Right lobe of liver (tissue), 6 donors: ENCODE measurements around the gene ARAP3. TPM values are rescaled to one million over a fixed set of nuclear protein-coding genes. Genes with fewer than 3 reads are reported as not detected.
A peak's percentile ranks its signal among the peaks of the same experiment; 100 is the strongest.

ENCODE experiments used
- ATAC-seq, 4 donors: fragments of 200-7000 bp; cut with Tn5 transposase; one replicate each; pipeline ENCODE4 v1.9.1; 2020; ENCODE audit warnings: mild to moderate bottlenecking in 4 of 4, moderate library complexity in 4 of 4
- DNase-seq, 3 donors: peaks; one replicate each; pipeline ENCODE4 v3.0.0-alpha.2; 2020
- H3K27ac ChIP-seq, 3 donors: fragments of 200-600 bp; one replicate each; pipeline ENCODE4 v1.8.0; 2022
- H3K27me3 ChIP-seq, 2 donors: fragments of 200-600 bp; one replicate each; pipeline ENCODE4 v1.8.0; 2022
- H3K36me3 ChIP-seq, 4 donors: fragments of 200-600 bp; sonication (generic) in 1 of 4; one replicate each; pipeline versions ENCODE4 v1.5.1 to v1.8.0; 2017 to 2022; ENCODE audit warnings: control low read depth in 1 of 4
- H3K4me1 ChIP-seq, 4 donors: fragments of 200-600 bp; sonication (generic) in 1 of 4; one replicate each; pipeline versions ENCODE4 v1.5.1 to v1.8.0; 2017 to 2022; ENCODE audit warnings: control low read depth in 1 of 4
- H3K4me3 ChIP-seq, 3 donors: fragments of 200-600 bp; one replicate each; pipeline ENCODE4 v1.8.0; 2022
- H3K9me3 ChIP-seq, 4 donors: fragments of 200-600 bp; sonication (generic) in 1 of 4; one replicate each; pipeline versions ENCODE4 v1.5.1 to v1.8.0; 2017 to 2022; ENCODE audit warnings: control low read depth in 1 of 4
- POLR2A ChIP-seq: fragments of 450-650 bp; IDR thresholded peaks from one replicate; pipeline ENCODE4 v1.6.1; 2017; ENCODE audit warnings: antibody characterized with exemption, mild to moderate bottlenecking
- WGBS: methylation state at CpG from one replicate; pipeline ENCODE4 v1.1.6; 2018; ENCODE audit warnings: low coverage, low lambda C conversion rate; ENCODE audit not compliant: insufficient coverage; ENCODE audit errors: missing lambda C conversion rate; 5-methylcytosine and 5-hydroxymethylcytosine counted together
- intact Hi-C, 2 donors: fragments of 100-400 bp; cut with DNase I; formaldehyde crosslinking; loops; one replicate each; pipeline versions ENCODE4 v1.11.2 to v1.14.1; 2022
- total RNA-seq, 6 experiments: library from RNA; depleted of rRNA in 2 of 6; stranded (reverse); fragments of >200 nt in 2 of 6; fragmentation: NEBNext Ultra II Directional in 3 of 6; extraction: Animal tissue kit (Norgen Biotek cat#: 25700) in 3 of 6; gene quantifications; one replicate each; pipeline versions ENCODE4 v1.1.0 to v1.2.4, GENCODE V29; 2016 to 2023
- TF ChIP-seq, protein P1 (sequence below), 4 donors: fragments of 200-600 bp in 3 of 4; fragments of 450-650 bp in 1 of 4; IDR thresholded peaks; one replicate each; pipeline versions ENCODE4 v1.5.1 to v1.8.0; 2016 to 2022; ENCODE audit warnings: antibody characterized with exemption in 4 of 4, mild to moderate bottlenecking in 2 of 4
- donor health status: DM: no; HTN: yes; CAD: no.
- donor health status: DM: no; HTN: no; CAD: no.
- donor health status: DM: no; HTN: no; CAD: no.
- donor health status: DM: no; HTN: yes; CAD: no.
- donor health status: DM: no; HTN: yes; CAD: no.

ARAP3 gene
- total RNA-seq, 6 experiments from 2014 or later, result 1.4 to 6.0 (median 3.7) TPM

DNA sequence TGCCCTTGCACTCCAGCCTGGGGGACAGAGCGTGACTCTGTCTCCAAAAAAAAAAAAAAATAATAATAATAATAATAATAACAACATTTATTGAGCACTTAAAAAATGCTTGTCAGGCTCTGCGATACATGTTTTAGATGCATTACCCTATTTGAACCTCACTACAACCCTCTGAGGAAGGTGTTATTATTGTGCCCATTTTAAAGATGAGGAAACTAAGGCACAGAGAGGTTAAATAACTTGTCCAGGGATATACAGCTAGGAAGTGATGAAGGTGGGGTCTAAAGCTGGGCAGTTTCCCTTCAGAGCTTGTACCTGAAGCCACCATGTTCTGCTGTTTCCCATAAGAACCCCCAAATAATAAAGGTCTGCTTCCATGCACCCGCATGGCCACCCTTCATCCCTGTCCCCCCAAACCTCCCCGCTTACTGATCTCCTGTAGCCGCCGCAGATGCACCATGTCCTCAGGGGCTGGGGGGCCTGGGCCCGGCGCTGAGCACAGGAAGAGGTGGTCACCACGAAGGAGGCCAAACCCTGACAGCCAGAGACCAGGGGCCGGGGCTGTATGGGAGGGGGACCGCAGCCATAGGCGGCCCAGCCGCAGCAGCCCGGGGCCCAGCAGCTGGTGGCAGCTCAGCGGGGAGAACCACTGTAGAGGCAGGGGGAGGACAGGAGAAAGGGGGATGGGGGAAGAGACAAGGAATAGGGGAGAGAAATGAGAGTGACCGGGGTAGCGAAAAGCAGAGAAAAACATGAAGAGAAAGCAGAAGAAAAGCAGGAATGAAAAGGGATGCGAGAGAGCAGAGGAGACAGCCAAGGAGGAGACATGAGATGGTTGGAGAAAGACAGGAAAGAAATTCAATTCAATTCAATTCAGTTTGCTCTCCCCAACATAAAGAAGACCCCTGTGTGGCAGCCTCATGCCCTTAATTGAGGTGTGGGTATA, 15.8 kb downstream of the ARAP3 start:
- TF ChIP-seq, protein P1, sequence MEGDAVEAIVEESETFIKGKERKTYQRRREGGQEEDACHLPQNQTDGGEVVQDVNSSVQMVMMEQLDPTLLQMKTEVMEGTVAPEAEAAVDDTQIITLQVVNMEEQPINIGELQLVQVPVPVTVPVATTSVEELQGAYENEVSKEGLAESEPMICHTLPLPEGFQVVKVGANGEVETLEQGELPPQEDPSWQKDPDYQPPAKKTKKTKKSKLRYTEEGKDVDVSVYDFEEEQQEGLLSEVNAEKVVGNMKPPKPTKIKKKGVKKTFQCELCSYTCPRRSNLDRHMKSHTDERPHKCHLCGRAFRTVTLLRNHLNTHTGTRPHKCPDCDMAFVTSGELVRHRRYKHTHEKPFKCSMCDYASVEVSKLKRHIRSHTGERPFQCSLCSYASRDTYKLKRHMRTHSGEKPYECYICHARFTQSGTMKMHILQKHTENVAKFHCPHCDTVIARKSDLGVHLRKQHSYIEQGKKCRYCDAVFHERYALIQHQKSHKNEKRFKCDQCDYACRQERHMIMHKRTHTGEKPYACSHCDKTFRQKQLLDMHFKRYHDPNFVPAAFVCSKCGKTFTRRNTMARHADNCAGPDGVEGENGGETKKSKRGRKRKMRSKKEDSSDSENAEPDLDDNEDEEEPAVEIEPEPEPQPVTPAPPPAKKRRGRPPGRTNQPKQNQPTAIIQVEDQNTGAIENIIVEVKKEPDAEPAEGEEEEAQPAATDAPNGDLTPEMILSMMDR (IDR thresholded peaks at IDR 0.05), result no peak
- TF ChIP-seq POLR2A, result no peak
- Histone ChIP-seq H3K27me3 (no peaks in the 10 kb centered on the region), H3K4me3 (no peak overlapping the region), H3K27ac (no peak overlapping the region), H3K4me1 (peaks cover 0 to 19% (median 4%) of the 10 kb centered on the region in 4 donors), H3K9me3 (no peaks in the 10 kb centered on the region), H3K36me3 (no peaks in the 10 kb centered on the region)
- no peak for ATAC-seq
- WGBS, result 88% methylated on average over 11 of the region's 18 CpGs
- intact Hi-C loops, result no loop called here
- DNase-seq, result no peak

DNA sequence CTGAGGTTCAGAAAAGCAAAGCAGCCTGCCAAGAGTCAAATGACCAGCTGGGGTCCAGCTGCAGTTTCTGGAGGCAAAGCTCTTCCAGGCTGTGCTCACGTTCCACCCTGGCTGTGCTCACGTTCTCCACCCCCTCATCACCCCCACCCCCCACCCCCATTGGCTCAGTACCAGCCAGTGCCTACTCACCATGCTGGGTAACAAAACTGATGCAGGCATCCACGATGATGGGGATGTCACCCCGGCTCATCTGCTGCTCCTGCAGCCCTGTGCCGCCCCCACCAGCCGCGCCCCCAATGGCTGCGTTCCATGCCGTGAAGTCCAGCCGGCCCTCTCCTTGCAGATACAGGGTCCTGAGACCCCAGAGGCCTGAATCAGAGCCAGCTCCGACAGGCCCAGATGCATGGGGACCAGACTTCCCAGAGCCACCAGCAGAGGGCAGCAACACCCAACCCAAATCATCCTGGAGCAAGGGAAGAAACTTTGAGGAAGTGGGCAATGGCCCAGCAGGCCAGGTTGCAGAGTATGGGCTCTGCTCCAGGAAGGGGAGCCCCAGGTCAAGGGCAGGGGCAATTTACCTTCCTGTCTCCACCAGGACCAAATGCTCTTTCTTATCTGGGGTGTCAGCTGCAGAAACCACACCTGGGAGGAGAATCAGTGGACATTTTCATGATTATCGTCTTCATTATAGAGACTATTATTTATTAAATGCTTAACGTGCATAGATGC, 17.1 kb downstream of the ARAP3 start:
- DNase-seq (peak; percentile 81 to 83 (median 82)), ATAC-seq (peak; percentile 85 to 92 (median 89))
- Histone ChIP-seq H3K4me3 (no peak overlapping the region), H3K27me3 (no peaks in the 10 kb centered on the region), H3K4me1 (peaks cover 0 to 19% (median 4%) of the 10 kb centered on the region in 4 donors), H3K27ac (no peak overlapping the region), H3K36me3 (no peaks in the 10 kb centered on the region), H3K9me3 (no peaks in the 10 kb centered on the region)
- WGBS, result 11% methylated on average over 4 of the region's 13 CpGs
- TF ChIP-seq, protein P1 (IDR thresholded peaks at IDR 0.05), result peak; percentile 76 to 93 (median 91)
- TF ChIP-seq POLR2A, result no peak
- intact Hi-C loops, result no loop called here

DNA sequence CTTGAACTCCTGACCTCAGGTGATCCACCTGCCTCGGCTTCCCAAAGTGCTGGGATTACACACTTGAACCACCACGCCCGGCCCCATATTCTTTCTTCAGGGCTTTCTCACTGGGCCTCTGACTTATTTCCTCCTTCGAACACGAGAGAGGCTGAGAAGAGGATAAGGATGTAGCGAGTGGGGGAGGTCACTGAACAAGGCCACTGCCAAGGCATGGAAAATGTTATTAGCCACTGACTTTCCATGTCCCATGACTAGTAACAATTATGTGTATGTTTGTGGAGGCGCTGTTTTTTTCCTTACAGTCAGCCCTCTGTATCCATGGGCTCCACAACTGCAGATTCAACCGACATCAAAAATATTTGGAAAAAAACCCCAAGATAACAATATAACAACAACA, 18.5 kb downstream of the ARAP3 start:
- Histone ChIP-seq H3K9me3 (no peaks in the 10 kb centered on the region), H3K27ac (no peak overlapping the region), H3K4me3 (no peak overlapping the region), H3K4me1 (peaks cover 0 to 9% (median 0%) of the 10 kb centered on the region in 4 donors), H3K27me3 (no peaks in the 10 kb centered on the region), H3K36me3 (no peaks in the 10 kb centered on the region)
- 65% methylated on average over 5 of the region's 8 CpGs for WGBS
- TF ChIP-seq, protein P1 (IDR thresholded peaks at IDR 0.05), result no peak
- no peak for TF ChIP-seq POLR2A
- ATAC-seq (no peak), DNase-seq (no peak)
- intact Hi-C loops, result no loop called here

DNA sequence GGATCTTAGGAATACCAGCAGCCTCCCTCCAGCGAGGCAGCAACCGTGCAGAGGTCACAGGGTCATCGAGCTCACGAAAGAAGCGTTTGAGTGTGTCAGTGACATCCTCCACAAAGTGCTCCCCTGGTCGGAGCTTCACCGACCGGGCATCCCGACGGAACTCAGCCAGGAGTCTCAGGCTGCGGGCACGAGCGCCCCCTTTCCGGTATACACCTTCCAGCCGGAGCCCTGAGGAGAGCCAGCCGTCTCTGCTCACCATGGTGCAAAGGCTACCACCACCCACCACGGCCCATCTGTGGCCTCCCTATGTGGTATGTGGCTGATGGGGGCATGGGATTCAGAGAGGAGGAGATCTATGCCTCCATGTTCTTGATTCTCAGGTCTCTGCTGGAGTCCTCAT, 20.0 kb downstream of the ARAP3 start:
- TF ChIP-seq, protein P1 (IDR thresholded peaks at IDR 0.05), result no peak
- TF ChIP-seq POLR2A, result no peak
- Histone ChIP-seq H3K9me3 (no peaks in the 10 kb centered on the region), H3K27me3 (no peaks in the 10 kb centered on the region)

More for the DNA sequence above, 20.0 kb downstream of the ARAP3 start:
- intact Hi-C loops, result no loop called here
- WGBS, result 41% methylated on average over 2 of the region's 17 CpGs
- DNase-seq, result no peak
- no peak overlapping the region for H3K27ac ChIP-seq
- H3K4me3 ChIP-seq, result no peak overlapping the region
- peaks cover 0 to 5% (median 0%) of the 10 kb centered on the region in 4 donors for H3K4me1 ChIP-seq
- ATAC-seq, result no peak
- H3K36me3 ChIP-seq, result no peaks in the 10 kb centered on the region
